HG02571 (cell line): Measurements from ENCODE around the gene ZMYM4.
"Not testable (repeated sequence)": the region's sequence is repeated elsewhere in the genome, so short reads cannot be mapped to it uniquely, and the experiment has no call there.

Experiments used
- ATAC-seq: cut with Tn5 transposase; IDR thresholded peaks from one replicate; pipeline ENCODE4 v1.9.1; 2021; ENCODE audit warnings: mild to moderate bottlenecking, moderate library complexity; ENCODE audit not compliant: unreplicated experiment

Gene ZMYM4

GRCh38 chr1:35268282-35269200 is at the start of gene ZMYM4:
ZMYM4 (plus strand) TSS chr1:35268709; CDS start chr1:35269047, 338 bp downstream.
- peak; percentile 86 for ATAC-seq

GRCh38 chr1:35220976-35221375 is 47.5 kb upstream of the ZMYM4 start:
- ATAC-seq, result no peak

GRCh38 chr1:35222322-35223083 is 46.0 kb upstream of the ZMYM4 start:
- ATAC-seq, result no peak

GRCh38 chr1:35223084-35223630 is 45.4 kb upstream of the ZMYM4 start:
- no peak for ATAC-seq

GRCh38 chr1:35226546-35226945 is 42.0 kb upstream of the ZMYM4 start:
- ATAC-seq, result no peak

- ATAC-seq, result no peak
Measured at GRCh38 chr1:35229587-35230360, 38.7 kb upstream of the ZMYM4 start.

GRCh38 chr1:35231287-35231686 is 37.2 kb upstream of the ZMYM4 start:
- no peak for ATAC-seq

- not testable (repeated sequence) for ATAC-seq
Measured at GRCh38 chr1:35236772-35237171, 31.7 kb upstream of the ZMYM4 start.

GRCh38 chr1:35243691-35244090 is 24.8 kb upstream of the ZMYM4 start:
- no peak for ATAC-seq

- ATAC-seq, result no peak
Measured at GRCh38 chr1:35247256-35247655, 21.3 kb upstream of the ZMYM4 start.

GRCh38 chr1:35253941-35254340 is 14.6 kb upstream of the ZMYM4 start:
- ATAC-seq, result no peak

- no peak for ATAC-seq
Measured at GRCh38 chr1:35255276-35255675, 13.2 kb upstream of the ZMYM4 start.

GRCh38 chr1:35259561-35259960 is 8.9 kb upstream of the ZMYM4 start:
- no peak for ATAC-seq

- no peak for ATAC-seq
Measured at GRCh38 chr1:35261412-35262120, 6.9 kb upstream of the ZMYM4 start.

- no peak for ATAC-seq
Measured at GRCh38 chr1:35264035-35264434, 4.5 kb upstream of the ZMYM4 start.

GRCh38 chr1:35264871-35265270 is 3.6 kb upstream of the ZMYM4 start:
- ATAC-seq, result no peak

GRCh38 chr1:35266306-35266705 is 2.2 kb upstream of the ZMYM4 start:
- no peak for ATAC-seq

- no peak for ATAC-seq
Measured at GRCh38 chr1:35269201-35269988, 886 bp downstream of the ZMYM4 start.

- ATAC-seq, result no peak
Measured at GRCh38 chr1:35269989-35270289, 1.4 kb downstream of the ZMYM4 start.

- no peak for ATAC-seq
Measured at GRCh38 chr1:35270836-35271235, 2.3 kb downstream of the ZMYM4 start.
